HG03378 (cell line): Measurements from ENCODE around the gene DBH.

Source experiments
- ATAC-seq: cut with Tn5 transposase; IDR thresholded peaks from one replicate; pipeline ENCODE4 v1.9.1; 2021; ENCODE audit warnings: mild to moderate bottlenecking, moderate library complexity; ENCODE audit not compliant: unreplicated experiment

DBH gene

DNA sequence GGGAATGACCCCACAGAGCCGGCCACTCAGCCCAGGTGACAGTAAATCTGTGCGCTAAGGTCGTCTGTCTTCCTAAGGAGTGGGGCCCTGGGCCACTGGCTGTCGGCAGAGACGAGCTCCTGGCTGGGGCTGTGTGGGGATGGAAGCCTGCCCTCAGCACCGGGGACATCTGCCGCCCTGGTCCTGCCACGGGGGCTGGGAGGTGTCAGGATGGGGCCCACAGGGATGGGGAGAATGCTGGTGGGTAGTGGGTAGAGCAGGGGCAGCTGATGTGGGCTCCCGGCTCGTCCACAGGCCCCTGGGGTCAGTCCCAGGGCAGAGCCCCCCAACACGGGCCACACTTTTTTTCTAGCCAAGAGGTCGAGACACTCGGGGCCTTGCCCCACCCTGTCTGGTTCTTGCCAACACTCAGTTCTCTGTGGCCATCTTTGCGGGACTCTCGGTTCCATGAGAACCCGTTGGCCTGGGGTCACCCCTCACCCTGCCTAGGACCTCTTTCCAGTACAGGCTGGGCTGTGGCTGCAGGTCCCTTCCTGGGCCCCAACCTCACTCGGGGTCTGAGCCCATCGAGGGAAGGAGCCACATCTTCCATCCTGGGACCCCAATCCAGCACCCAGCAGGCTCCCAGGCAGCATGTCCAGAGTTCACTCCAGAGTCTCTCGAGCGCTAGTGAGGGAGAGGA, 45.0 kb downstream of the DBH start:
- ATAC-seq, result no peak

GRCh38 chr9:133681658-133682306, 45.6 kb downstream of the DBH start:
- ATAC-seq, result no peak

- no peak for ATAC-seq
These were observed 46.8 kb downstream of the DBH start for GRCh38 chr9:133682818-133683585.

GRCh38 chr9:133683586-133684120, 47.5 kb downstream of the DBH start:
- ATAC-seq, result no peak

GRCh38 chr9:133684121-133684935, 48.2 kb downstream of the DBH start:
- no peak for ATAC-seq

- ATAC-seq, result no peak
These were observed 48.8 kb downstream of the DBH start for GRCh38 chr9:133684936-133685361.

- ATAC-seq, result no peak
These were observed 49.8 kb downstream of the DBH start for GRCh38 chr9:133685653-133686609.

GRCh38 chr9:133686642-133687575, 50.7 kb downstream of the DBH start:
- ATAC-seq, result no peak

- no peak for ATAC-seq
These were observed 51.9 kb downstream of the DBH start for GRCh38 chr9:133687856-133688761.

GRCh38 chr9:133689151-133689763, 53.1 kb downstream of the DBH start:
- ATAC-seq, result no peak

GRCh38 chr9:133690081-133690561, 54.0 kb downstream of the DBH start:
- ATAC-seq, result no peak

DNA sequence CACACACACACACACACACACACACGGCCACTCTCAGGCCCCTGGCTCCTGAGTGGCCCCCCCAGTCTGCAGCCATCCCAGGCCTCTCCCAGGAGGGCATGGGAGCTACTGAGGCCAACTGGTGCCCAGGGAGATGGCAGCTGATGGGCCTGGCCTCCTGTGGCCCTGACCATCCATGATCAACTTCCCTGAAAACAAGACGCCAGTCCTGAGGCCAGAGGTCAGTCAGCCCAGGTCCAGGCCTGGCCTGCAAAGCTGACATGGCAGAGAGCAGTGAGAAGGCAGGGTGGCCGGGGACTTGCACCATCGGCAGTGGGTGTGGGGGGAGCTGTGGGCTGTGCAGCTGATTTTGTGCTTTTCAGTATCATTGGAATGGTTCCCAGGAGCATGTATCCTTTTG, 55.0 kb downstream of the DBH start:
- no peak for ATAC-seq

DNA sequence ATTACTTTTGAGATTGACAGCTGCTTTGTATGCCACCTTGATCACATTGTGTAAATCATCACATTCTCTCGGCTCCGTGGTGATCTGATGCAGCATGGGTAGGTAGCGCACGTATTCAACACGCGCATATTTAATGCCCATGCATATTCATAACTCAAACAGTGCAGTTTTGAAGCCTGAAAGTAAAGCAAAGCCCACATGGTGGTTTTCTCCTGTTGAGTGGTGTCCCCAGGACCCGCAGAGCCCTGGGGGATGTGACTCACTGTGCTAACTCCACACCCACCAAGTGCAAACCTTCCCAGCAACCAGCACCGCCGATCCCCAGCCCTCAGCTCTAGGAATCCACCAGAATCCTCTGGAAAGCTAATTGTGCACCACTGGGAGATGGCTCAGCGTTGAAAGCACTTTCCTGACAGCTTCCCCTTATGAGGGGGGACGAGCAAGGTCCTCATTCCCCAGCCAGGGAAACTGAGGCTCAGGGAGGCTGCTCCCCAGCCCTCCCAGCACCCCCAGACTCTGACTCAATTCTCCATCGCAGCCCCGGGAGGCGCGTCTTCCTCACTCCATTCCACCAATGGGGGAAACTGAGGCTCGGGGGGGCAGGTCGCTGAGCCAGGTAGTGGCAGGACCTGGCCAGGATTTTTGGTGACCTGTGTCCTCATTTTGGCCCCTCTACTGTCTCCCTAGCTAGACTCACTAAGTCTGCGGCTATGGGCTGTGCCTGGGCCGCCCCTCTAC, 55.6 kb downstream of the DBH start:
- ATAC-seq, result no peak

DNA sequence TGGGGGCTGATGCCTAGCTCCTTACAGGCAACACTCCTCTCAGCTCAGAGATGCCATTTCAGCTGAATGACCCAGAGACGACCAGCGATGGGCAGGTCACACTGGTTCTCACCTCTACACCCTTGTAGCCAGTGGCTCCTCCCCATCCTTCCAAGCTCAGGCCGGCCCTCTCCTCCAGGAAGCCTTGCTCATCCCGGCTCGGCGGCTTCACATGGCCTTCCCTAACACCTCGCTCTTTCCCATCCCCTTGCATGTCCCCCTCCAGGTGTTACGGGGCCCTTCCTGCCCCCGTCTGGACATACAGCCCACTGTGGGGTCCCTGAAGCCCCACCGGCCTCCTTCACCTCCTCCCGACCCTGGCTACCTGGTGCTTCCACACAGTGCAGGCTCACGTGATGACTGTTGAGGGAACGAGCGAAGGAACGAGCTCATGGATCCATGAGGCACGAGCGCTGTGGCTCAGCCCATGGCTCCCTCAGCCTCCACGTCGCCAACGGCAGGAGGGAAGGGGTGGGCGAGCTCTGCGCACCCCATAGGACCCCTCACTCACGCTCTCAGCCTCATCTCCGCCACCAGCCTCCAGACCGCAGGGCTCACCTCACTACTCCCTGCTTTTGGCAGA, 56.3 kb downstream of the DBH start:
- no peak for ATAC-seq

- ATAC-seq, result no peak
These were observed 57.0 kb downstream of the DBH start for GRCh38 chr9:133693116-133693515.
